GM21423 (cell line): ENCODE measurements around the gene ZNF512B.

Experiments
- ATAC-seq: cut with Tn5 transposase; IDR thresholded peaks from one replicate; pipeline ENCODE4 v1.9.1; 2021; ENCODE audit warnings: mild to moderate bottlenecking, moderate library complexity; ENCODE audit not compliant: unreplicated experiment

Gene ZNF512B

DNA sequence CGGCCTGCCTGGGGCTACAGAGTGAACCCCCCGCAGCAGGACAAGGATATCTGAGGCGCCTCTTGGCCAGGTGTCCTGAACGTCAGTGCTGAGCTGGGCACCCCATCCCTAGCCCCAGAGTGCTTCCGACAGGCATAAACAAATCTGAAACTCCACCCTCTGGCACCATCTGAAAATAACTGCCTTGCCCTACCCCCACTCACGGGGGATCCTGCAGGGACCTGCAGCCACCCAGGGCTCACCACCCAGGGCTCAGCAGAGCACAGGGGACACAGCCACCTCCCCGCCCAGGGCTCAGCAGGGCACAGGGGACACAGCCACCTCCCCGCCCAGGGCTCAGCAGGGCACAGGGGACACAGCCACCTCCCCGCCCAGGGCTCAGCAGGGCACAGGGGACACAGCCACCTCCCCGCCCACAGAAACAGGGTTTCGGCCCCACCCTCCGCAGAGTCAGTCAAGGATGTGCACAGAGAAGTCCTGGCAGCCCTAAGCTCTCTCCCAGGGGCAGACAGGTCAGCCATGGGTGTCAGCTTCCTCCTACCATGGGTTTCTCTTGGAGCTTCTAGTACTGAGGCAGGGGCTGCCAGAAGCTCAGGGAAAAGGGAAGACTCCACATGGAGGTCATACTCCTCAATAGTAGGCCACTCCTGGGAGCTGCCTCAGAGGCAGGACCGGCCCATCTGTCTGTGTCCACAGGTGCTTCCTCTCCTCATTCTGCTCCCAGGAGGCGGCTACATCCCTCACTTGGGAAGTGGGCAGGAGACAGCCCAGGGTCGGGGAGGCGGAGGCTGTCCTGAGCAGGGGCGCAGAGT lies 18.1 kb downstream of the ZNF512B start:
- no peak for ATAC-seq

DNA sequence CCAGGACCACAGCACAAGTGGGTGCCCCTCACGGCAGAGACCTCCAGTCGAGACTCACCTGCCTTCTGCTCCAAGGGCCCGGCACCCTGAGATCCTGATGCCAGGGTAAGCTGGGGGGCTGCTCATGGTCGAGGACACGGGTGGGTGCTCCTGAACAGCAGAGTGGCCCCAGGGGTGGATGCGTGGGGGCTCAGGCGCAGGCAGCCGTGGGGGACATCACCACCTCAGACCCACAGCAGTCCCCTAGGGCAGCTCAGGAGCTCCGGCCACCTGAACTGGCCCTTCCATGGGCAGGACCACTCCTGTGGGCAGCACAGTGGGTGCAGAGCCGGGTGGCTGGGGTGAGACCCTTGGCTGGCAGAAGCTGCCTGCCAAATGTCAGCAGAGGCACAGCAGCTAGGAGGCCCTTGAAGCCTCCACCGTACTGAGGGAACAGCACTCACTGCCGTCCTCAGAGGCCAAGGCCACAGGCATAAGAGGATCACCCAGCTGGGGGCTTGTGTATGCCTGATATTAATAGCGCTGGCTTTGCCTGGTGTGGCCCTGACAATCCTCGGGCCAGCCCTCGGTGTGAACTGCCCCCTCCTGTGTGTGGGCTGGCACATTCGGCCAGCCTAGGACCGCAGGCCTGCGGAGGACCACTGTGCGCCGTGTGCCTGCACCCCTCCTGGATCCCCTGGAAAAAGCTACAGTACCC lies 18.9 kb downstream of the ZNF512B start:
- no peak for ATAC-seq

DNA sequence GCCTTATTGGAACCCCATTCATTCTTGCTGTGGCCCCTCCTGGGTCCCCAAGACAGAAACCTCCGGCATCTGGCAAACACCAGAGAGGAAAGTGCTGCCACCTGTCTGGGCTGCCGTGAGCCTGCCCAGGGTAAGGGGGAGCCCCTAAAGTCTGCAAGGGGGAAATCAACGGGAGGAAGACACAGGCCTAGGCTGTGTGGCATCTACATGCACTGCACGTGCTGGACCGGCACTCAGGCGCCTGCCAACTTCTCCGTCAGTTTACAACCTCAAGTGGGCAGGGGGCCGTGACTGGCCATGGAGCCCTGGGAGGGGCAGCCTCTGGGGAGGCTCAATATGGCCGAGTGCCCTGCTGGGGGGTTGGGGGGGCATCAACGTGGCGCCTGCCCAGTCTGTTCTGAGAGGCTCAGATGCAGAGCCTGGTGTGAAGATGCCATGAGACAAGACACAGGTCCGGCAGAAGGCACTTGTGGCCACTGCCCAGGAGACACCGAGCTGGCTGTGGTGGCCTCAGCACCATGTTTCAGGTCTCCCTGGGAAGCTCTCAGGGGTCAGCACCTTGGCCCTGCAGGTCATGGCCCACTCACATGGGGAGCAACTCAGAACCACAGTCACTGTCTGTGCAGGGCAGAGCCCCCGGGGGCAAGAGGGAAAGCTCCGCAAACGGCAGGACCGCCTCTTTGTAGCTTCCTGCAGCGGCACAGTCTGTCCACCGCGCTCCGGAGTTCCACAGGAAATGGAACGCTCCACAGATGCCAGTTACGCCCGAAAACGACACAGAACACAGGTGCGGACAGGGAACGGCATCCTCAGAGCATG lies 21.9 kb downstream of the ZNF512B start:
- no peak for ATAC-seq

DNA sequence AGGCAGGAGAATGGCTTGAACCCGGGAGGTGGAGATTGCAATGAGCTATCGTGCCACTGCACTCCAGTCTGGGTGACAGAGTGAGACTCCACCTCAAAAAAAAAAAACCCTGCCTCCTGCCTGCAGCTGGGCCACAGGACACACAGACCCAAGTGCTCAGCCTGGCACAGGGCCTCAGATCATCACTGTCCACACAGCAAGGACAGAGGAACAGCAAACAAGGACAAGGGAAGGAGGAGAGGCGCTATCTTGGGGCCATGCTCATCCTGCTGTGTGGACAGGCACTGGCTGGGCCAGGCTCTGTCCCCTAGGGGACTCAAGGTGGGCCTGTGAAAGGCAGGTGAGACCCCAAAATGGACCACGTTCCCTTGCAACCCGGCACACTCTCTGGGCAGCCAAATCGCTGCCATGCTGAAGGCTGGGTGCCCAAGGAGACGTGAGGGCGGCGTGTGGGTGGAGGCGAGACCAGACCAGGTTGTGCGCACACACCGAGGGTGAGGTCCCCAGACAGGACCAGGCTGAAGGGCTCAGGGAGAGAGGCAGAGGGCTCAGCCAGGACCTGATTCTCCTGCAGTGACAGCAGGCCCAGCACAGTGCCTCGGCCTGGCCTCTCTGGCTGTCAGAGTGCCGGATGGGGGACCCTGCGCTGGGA lies 22.6 kb downstream of the ZNF512B start:
- ATAC-seq = no peak

GRCh38 chr20:63945921-63946920 lies 23.5 kb downstream of the ZNF512B start:
- ATAC-seq = no peak

- no peak for ATAC-seq
Measured at GRCh38 chr20:63945031-63945658, 24.6 kb downstream of the ZNF512B start.

- no peak for ATAC-seq
Measured at GRCh38 chr20:63944078-63944941, 25.4 kb downstream of the ZNF512B start.

DNA sequence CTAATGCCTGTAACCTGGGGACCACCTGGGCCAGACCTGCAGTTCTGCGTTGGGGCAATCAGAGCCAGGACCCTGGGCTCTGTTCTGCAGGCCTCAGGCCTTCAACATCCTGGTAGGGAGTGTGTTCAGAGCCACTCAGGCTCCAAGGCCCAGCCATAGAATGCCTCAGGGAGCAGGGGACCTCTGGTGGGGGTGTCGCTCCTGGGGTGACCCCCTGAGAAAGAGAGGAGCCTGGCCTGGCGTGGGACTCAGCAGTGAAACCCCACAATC lies 26.0 kb downstream of the ZNF512B start:
- ATAC-seq = no peak

DNA sequence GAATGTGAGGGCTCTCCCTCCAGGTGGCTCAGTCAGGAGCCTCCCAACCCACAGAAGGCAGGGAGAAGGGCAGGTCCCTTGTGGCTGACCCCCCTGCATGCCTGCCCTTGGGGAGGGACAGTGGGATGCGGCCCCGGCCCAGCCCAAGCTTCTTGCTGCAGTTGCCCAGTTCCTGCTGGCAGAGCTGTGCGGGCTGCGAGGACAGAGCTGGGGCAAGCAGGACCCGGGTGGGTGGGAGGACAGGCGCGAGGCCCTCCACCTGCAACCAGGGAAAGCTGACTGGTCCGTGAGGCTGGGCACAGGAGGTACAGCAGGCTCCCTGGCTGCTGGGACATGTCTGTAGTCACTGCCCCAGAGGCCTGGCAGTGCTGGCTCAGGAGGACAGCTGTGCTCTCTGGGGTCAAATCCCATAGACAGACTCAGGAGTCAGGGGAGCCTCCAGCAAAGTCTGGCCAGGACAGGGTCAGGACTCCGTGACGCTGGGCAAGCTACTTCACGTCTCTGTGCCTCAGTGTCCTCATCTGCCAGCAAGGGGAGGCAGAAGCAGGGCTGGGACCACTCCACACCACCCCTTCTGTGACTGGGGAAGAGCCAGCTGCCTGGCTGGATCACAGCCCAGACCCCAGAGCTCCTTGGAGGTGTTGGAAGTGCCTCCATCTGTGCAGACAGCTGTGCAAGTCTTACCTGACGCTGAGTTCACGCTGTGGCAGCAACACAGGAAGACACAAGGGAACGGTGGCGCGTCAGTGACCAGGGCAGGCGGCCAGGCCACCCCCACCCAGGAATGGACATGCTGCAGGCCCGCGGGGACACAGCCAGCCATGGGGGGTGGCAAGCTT lies 26.5 kb downstream of the ZNF512B start:
- no peak for ATAC-seq

- no peak for ATAC-seq
Measured at GRCh38 chr20:63942250-63942951, 27.3 kb downstream of the ZNF512B start.

DNA sequence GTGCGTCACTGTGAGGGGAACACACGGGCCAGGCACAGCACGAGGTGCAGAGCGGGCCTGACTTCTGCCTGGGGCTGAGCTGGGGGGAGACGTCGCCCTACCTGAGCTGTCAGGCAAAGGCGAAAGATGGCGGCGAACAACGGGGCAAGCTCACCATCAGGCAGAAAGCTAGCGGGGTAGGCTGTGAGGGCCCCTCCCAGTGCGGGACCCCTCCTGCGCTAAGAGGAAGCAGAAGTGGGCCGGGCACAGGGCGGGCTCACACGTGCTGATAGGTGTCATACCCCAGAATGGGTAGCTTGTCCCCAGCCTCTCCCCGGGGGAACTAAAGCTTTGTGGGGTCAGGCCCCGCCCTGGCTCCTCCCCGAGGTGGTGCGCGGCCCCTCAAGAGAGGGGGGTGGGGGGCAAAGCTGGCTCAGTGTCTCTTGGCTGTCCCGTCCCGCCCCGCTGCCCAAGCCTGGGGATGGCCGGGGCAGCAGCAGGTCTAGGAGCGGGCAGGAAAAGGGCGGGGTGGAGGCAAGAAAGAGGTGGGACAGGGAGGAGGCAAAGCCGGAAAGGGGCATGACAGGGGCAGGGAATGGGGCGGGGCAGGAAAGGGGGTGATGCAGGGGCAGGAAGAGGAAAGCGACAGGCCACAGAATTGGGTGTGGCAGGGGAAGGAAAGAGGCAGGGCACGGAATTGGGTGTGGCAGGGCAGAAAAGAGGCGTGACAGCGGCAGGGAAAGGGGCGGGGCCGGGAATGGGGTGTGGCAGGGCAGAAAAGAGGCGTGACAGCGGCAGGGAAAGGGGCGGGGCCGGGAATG lies 28.2 kb downstream of the ZNF512B start:
- no peak for ATAC-seq

DNA sequence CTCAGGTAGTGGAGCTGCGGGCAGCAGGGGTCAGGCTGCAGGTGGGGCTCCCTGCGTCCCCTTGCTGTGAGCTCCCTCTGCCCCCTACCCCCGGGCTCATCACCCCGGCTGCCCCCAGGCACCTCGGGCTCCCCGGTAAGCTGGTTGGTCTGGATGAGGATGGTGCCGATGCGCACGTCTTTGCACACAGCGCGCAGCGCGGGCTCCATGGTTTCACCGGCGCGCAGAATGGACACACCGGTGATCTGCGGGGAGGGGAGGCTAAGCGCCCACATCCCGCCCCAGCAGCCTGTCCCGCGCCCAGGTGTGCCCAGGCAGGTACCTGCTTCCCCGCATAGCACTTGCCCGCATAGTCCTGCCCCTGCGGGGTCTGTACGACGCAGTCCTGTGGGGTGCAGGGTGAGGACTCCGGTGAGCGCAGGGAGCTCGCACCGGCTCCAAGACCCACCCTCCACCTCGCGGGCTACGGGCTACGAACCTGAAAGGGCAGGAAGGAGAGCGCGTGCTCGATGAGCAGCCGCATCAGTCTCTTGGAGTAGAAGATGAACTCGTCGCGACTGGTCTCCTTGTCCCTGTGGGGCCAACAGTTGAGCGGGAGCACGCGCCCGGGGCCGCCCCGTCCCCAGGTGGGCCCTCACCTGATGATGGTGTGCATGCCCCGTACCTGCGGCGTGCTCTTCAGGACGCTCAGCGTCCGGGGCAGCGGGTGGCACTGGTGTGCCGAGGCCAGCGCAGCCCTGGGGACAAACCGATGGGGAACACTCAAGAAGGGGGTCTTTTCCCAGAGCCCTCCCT lies 29.1 kb downstream of the ZNF512B start:
- no peak for ATAC-seq

- ATAC-seq = no peak
Measured at GRCh38 chr20:63940071-63940471, 29.7 kb downstream of the ZNF512B start.

DNA sequence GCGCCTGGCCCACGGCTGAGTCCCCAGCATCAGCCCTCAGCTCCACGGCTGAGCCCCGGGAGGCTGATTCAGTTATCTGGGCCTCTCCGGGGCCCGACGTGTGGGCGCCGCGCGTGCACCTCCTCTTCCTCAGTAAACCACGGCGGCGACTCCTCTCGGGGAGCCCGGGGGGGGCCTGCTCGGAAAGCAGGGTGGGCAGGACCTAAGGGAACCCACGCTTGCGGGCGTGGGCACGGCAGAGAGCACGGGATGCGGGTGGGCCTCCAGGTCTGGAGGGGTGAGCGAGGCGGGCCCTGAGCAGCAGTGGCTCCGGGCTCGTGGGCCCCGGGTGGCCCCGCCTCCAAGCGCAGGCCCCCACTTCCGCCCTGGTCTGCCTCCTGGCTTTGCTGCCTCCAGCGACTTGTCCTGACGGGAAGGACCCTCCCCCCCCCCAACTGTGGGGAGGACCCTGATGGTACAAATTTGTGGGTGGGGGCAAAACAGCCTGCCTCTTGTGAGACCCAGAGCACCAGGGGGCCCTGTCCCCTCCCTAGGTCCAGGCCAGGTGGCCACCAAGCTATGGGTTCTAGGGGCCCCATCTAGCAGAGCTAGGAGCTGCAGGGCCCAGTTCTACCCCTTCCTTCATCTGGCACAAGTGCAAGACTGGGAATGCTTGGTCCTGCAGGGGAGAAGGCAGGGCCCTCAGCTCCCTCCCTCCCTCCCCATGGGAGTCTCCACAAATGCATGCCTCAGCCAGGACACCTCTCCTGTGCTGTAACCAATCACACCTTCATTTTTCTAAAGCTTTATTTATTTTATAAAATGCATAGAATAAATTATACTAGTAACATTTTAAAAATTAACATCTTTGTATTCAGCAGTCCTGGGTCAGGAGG lies 30.4 kb downstream of the ZNF512B start:
- no peak for ATAC-seq

GRCh38 chr20:63937596-63937995 lies 32.1 kb downstream of the ZNF512B start:
- ATAC-seq = no peak
